Glomerular endothelial cell (primary cell): ENCODE data around the gene CACNA2D2. TPM values are rescaled to one million over a fixed set of nuclear protein-coding genes. Genes with fewer than 3 reads are reported as not detected.

Experiments
- DNase-seq: peaks from one replicate; pipeline ENCODE4 v3.0.0-alpha.2; 2011; ENCODE audit warnings: low read depth, low spot score; ENCODE audit errors: extremely low read depth
- total RNA-seq: library from RNA; depleted of rRNA; stranded (reverse); fragments of >200 nt; gene quantifications from 2 replicates; pipeline ENCODE4 v1.2.3, GENCODE V29; 2015

CACNA2D2 gene
- total RNA-seq, 1 donor from 2014 or later: not detected

- no peak for DNase-seq
These were observed 67.9 kb downstream of the CACNA2D2 start for GRCh38 chr3:50435371-50436113.

- no peak for DNase-seq
These were observed 69.5 kb downstream of the CACNA2D2 start for GRCh38 chr3:50433954-50434353.

GRCh38 chr3:50430950-50431435, 72.4 kb downstream of the CACNA2D2 start:
- no peak for DNase-seq

GRCh38 chr3:50430191-50430590, 73.2 kb downstream of the CACNA2D2 start:
- DNase-seq: no peak

GRCh38 chr3:50428007-50428633, 75.3 kb downstream of the CACNA2D2 start:
- DNase-seq: no peak

GRCh38 chr3:50427217-50427616, 76.2 kb downstream of the CACNA2D2 start:
- DNase-seq: no peak

GRCh38 chr3:50425911-50426310, 77.5 kb downstream of the CACNA2D2 start:
- DNase-seq: no peak

- DNase-seq: no peak
These were observed 79.9 kb downstream of the CACNA2D2 start for GRCh38 chr3:50423543-50423942.

- DNase-seq: no peak
These were observed 81.3 kb downstream of the CACNA2D2 start for GRCh38 chr3:50422153-50422552.

GRCh38 chr3:50419595-50420370, 83.7 kb downstream of the CACNA2D2 start:
- DNase-seq: no peak

GRCh38 chr3:50418850-50419249, 84.6 kb downstream of the CACNA2D2 start:
- no peak for DNase-seq

- no peak for DNase-seq
These were observed 85.8 kb downstream of the CACNA2D2 start for GRCh38 chr3:50417637-50418033.

- no peak for DNase-seq
These were observed 86.4 kb downstream of the CACNA2D2 start for GRCh38 chr3:50416736-50417636.

GRCh38 chr3:50415816-50416215, 87.6 kb downstream of the CACNA2D2 start:
- DNase-seq: no peak

- no peak for DNase-seq
These were observed 88.4 kb downstream of the CACNA2D2 start for GRCh38 chr3:50415061-50415460.

GRCh38 chr3:50414616-50415015, 88.8 kb downstream of the CACNA2D2 start:
- DNase-seq: no peak

- no peak for DNase-seq
These were observed 91.1 kb downstream of the CACNA2D2 start for GRCh38 chr3:50412231-50412754.

- no peak for DNase-seq
These were observed 92.2 kb downstream of the CACNA2D2 start for GRCh38 chr3:50411229-50411628.

GRCh38 chr3:50410608-50411139, 92.8 kb downstream of the CACNA2D2 start:
- no peak for DNase-seq

GRCh38 chr3:50410185-50410584, 93.2 kb downstream of the CACNA2D2 start:
- DNase-seq: no peak
